GM23248 (cell line): ENCODE data around the gene COL9A3. TPM values are rescaled to one million over a fixed set of nuclear protein-coding genes. Genes with fewer than 3 reads are reported as not detected.

Experiments
- DNase-seq: peaks from one replicate; pipeline ENCODE4 v3.0.0-alpha.2; 2015
- H2AFZ ChIP-seq: fragments of 200-600 bp; sonication (generic); 2 replicates; pipeline ENCODE4 v1.6.1; 2016; ENCODE audit warnings: antibody characterized with exemption
- H3F3A ChIP-seq: fragments of 200-600 bp; sonication (generic); 2 replicates; pipeline ENCODE4 v1.6.1; 2016; ENCODE audit warnings: mild to moderate bottlenecking, antibody characterized with exemption, mixed run types; ENCODE audit not compliant: insufficient read depth
- H3K27ac ChIP-seq: fragments of 200-600 bp; sonication (generic); 2 replicates; pipeline ENCODE4 v1.5.1; 2016; ENCODE audit warnings: mild to moderate bottlenecking
- H3K27me3 ChIP-seq: fragments of 200-600 bp; sonication (generic); replicated peaks from 2 replicates; pipeline ENCODE4 v1.6.1; 2016; ENCODE audit warnings: mild to moderate bottlenecking; ENCODE audit not compliant: insufficient read depth
- H3K36me3 ChIP-seq: fragments of 200-600 bp; sonication (generic); 2 replicates; pipeline ENCODE4 v1.6.1; 2016; ENCODE audit warnings: low read depth, mild to moderate bottlenecking
- H3K4me1 ChIP-seq: fragments of 200-600 bp; sonication (generic); 2 replicates; pipeline ENCODE4 v1.6.1; 2016; ENCODE audit warnings: mild to moderate bottlenecking; ENCODE audit not compliant: insufficient read depth
- H3K4me2 ChIP-seq: fragments of 200-600 bp; sonication (generic); one replicate; pipeline ENCODE4 v1.6.1; 2016; ENCODE audit warnings: mild to moderate bottlenecking; ENCODE audit not compliant: unreplicated experiment
- H3K4me3 ChIP-seq: fragments of 200-600 bp; sonication (generic); 2 replicates; pipeline ENCODE4 v1.5.1; 2016; ENCODE audit warnings: mild to moderate bottlenecking
- H3K79me2 ChIP-seq: fragments of 200-600 bp; sonication (generic); 2 replicates; pipeline ENCODE4 v1.6.1; 2016; ENCODE audit warnings: mild to moderate bottlenecking; ENCODE audit not compliant: insufficient read depth
- H3K9ac ChIP-seq: fragments of 200-600 bp; sonication (generic); 2 replicates; pipeline ENCODE4 v1.6.1; 2016; ENCODE audit warnings: mild to moderate bottlenecking
- H3K9me2 ChIP-seq: fragments of 200-600 bp; sonication (generic); 2 replicates; pipeline ENCODE4 v1.6.1; 2016; ENCODE audit warnings: mixed run types, mild to moderate bottlenecking, moderate library complexity; ENCODE audit not compliant: insufficient read depth
- H3K9me3 ChIP-seq: fragments of 200-600 bp; sonication (generic); one replicate; pipeline ENCODE4 v1.6.1; 2017; ENCODE audit warnings: low read depth
- H4K20me1 ChIP-seq: fragments of 200-600 bp; sonication (generic); 2 replicates; pipeline ENCODE4 v1.6.0; 2016; ENCODE audit not compliant: insufficient read depth
- EZH2 ChIP-seq: fragments of 200-600 bp; sonication (generic); IDR thresholded peaks from 2 replicates; pipeline ENCODE4 v1.6.1; 2018; ENCODE audit warnings: antibody characterized with exemption, mild to moderate bottlenecking; ENCODE audit not compliant: insufficient read depth, poor library complexity, severe bottlenecking
- EZH2phosphoT487 ChIP-seq: fragments of 200-600 bp; sonication (generic); IDR thresholded peaks from 2 replicates; pipeline ENCODE4 v1.6.1; 2018; ENCODE audit warnings: antibody characterized with exemption, moderate library complexity, mild to moderate bottlenecking, low read depth; ENCODE audit not compliant: insufficient read depth
- WGBS, 2 experiments: methylation state at CpG; one replicate each; pipeline ENCODE4 v1.1.6; 2015 to 2017; ENCODE audit warnings: low lambda C conversion rate in 2 of 2, low coverage in 1 of 2; ENCODE audit errors: missing lambda C conversion rate in 2 of 2; 5-methylcytosine and 5-hydroxymethylcytosine counted together
- in situ Hi-C: fragments of 300-500 bp; cut with MboI; formaldehyde crosslinking; loops from 2 replicates; pipeline ENCODE4 v1.15.0; 2020
- polyA plus RNA-seq: library from polyadenylated mRNA; unstranded; fragments of >200 nt; fragmentation: Nextera tagmentation; extraction: Ambion mirVana; gene quantifications from 2 replicates; pipeline ENCODE4 v1.2.1, GENCODE V29; 2016
- total RNA-seq: library from RNA; depleted of rRNA; stranded (reverse); fragments of >200 nt; shearing (Covaris generic); gene quantifications from 2 replicates; pipeline ENCODE4 v1.2.3, GENCODE V29; 2014

Gene COL9A3
- total and polyA plus RNA-seq, 2 experiments from 2014 or later = 0.25 TPM; not detected in 1

DNA sequence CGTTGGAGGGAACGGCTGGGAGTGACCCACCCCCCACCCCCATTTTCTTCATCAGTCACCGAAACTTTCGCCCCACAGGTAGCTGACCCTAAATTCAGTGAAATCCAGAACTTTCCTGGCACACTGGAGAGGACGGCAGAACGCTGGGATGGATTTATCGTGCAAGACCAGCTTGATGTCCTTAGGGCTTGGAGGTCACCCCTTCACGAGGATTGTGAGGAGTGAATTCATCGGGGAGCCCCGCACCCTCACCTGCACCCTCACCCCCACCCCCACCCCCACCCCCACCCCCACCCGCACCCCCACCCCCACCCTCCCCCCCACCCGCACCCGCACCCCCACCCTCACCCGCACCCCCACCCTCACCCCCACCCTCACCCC lies 58.1 kb downstream of the COL9A3 start:
- H3K9me3 ChIP-seq = no peaks in the 10 kb centered on the region
- TF ChIP-seq EZH2phosphoT487 (no peak), EZH2 (no peak)
- no peaks in the 10 kb centered on the region for H4K20me1 ChIP-seq
- H3K27me3 ChIP-seq = no peaks in the 10 kb centered on the region
- H3K4me1 ChIP-seq = no peaks in the 10 kb centered on the region
- no peak overlapping the region for H3K4me2 ChIP-seq
- no peaks in the 10 kb centered on the region for H3K36me3 ChIP-seq
- no peak for DNase-seq
- no peaks in the 10 kb centered on the region for H3K9me2 ChIP-seq
- H3F3A ChIP-seq = peaks cover 4% of the 10 kb centered on the region; the same call in 1 of the 2 replicates
- H3K79me2 ChIP-seq = no peaks in the 10 kb centered on the region
- no peak overlapping the region for H3K9ac ChIP-seq
- H2AFZ ChIP-seq = no peak overlapping the region
- in situ Hi-C loops = no loop called here
- 70 to 78% methylated on average over 7 to 13 of the region's 14 CpGs for WGBS, 2 experiments
- H3K27ac ChIP-seq = no peak overlapping the region
- no peak overlapping the region for H3K4me3 ChIP-seq

DNA sequence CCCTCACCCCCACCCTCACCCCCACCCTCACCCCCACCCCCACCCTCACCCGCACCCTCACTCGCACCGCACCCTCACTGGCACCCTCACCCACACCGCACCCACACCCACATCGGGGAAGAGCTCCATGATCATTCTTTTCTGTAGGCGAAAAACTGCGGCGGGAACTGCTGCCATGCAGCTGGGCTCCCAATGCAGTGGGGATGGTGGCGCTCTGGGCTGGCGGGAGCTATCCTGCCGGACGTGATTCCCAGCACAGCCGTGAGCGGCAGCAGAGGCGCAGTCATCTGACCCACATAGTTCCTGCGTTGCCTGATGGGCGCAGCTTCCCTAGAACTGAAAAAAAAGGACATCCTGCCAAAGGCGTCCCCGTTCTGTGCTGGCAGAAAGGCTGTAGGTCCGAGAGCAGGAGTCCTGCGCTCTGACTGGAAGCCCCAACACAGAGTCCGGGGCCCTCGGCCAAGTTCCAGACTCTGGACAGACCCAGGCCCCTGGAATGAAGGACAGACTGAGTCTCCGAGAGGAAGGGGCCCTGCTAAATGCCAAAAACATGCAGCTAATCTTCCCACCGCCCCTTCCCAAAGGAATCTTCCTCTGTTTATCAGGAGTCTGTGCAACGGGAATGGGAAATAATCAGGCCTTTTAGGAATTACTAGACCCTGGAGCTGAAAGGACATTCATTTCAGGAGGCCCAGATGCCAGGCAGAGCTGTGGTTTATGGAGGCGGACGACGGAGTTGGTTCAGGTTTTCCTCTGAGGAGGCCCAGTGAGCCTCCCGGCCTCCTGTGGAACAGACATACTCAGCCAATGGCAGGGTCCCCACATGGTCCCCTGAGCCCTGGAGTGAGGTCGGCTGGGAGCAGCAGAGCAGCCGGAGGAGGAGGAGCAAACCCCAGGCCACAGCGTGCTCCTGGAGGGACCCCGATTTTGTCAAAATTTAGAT lies 58.8 kb downstream of the COL9A3 start:
- Histone ChIP-seq H3K79me2 (no peaks in the 10 kb centered on the region), H3F3A (peaks cover 4% of the 10 kb centered on the region; the same call in 1 of the 2 replicates), H3K36me3 (no peaks in the 10 kb centered on the region), H3K4me3 (no peak overlapping the region), H3K27me3 (no peaks in the 10 kb centered on the region), H3K9ac (peak overlapping the region; percentile 67), H3K4me1 (no peaks in the 10 kb centered on the region), H3K27ac (peak overlapping the region; percentile 70), H2AFZ (peak overlapping the region; percentile 87), H4K20me1 (no peaks in the 10 kb centered on the region), H3K9me3 (no peaks in the 10 kb centered on the region), H3K9me2 (no peaks in the 10 kb centered on the region), H3K4me2 (no peak overlapping the region)
- 50 to 54% methylated on average over 31 to 34 of the region's 34 CpGs for WGBS, 2 experiments
- DNase-seq = peak; percentile 93
- no peak for TF ChIP-seq EZH2
- no peak for TF ChIP-seq EZH2phosphoT487
- in situ Hi-C loops = no loop called here

DNA sequence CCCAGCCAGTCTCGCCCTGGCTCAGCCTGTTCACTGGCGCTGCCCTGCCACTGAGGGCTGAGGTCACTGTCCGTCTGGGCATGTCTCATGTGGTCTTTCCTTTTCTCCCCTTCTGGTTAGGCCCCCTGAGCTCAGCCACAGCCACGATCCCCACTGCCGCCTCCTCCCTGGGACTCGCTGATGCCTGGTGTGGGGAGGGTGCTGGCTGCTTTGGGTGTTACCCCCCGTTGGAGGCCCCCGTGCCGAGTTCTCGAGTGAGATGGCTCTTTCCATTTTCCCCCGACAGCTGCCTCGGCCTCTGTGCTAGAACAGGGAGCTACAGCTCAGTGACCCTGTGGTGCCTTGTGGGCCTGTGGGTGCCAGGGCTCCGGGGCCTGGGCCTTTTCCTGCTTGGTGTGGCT lies 59.7 kb downstream of the COL9A3 start:
- in situ Hi-C loops = no loop called here
- TF ChIP-seq EZH2phosphoT487 (no peak), EZH2 (no peak)

DNA sequence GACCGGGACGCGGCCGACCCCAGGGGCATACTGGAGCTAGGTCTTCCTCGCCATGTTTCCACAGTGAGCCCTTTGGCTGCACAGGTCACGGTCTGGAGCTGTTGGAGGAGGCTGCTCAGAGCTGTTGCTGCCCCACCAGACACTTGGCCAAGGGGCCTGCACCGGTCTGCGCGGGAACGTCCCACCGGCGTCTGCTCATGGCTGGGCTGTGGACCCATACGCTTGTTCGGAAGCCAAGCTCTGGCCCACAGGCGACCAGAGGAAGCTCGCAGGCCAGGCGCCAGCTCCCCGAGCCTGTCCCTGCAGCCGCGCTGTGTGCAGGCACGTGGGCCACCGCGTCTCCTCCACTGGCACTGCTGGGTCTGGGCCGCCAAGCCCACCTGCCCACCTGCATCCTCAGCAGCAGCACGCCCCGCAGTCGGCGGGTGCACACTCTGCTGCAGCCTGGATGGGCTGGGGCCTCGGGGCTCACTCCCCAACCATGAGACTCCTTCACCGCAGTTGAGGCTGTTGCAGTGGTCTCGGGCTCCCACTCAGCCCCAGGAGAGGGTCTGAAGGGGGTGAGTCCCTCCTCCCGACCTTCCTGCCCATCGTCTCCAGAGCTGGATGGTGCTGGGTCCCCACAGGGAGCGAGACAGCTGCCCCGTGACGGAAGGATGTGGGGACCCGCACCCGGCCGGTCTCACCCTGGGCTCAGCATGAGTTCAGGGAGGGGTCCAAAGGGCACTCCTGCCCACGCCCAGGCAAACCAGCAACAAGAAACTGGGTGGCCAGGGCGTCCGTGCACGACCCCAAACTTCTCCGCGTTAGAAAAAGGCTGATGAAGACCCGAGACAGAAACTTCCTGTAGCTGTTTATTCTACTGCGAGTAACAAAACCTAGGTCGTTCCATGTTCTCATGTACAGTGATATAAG lies 60.3 kb downstream of the COL9A3 start:
- Histone ChIP-seq H4K20me1 (no peaks in the 10 kb centered on the region), H3K9ac (no peak overlapping the region), H3K4me1 (no peaks in the 10 kb centered on the region), H3K9me2 (no peaks in the 10 kb centered on the region), H3K9me3 (no peaks in the 10 kb centered on the region), H3K4me3 (no peak overlapping the region), H3F3A (peaks cover 4% of the 10 kb centered on the region; the same call in 1 of the 2 replicates), H3K27ac (no peak overlapping the region), H2AFZ (no peak overlapping the region), H3K36me3 (no peaks in the 10 kb centered on the region), H3K27me3 (no peaks in the 10 kb centered on the region), H3K4me2 (no peak overlapping the region), H3K79me2 (no peaks in the 10 kb centered on the region)
- DNase-seq = peak; percentile 47
- 59 to 65% methylated on average over 38 to 47 of the region's 48 CpGs for WGBS, 2 experiments
- in situ Hi-C loops = no loop called here
- TF ChIP-seq EZH2 (no peak), EZH2phosphoT487 (no peak)

More for the DNA sequence above, 59.7 kb downstream of the COL9A3 start:
- no peaks in the 10 kb centered on the region for H4K20me1 ChIP-seq
- H3K79me2 ChIP-seq = no peaks in the 10 kb centered on the region
- no peak for DNase-seq
- peaks cover 4% of the 10 kb centered on the region; the same call in 1 of the 2 replicates for H3F3A ChIP-seq
- H3K4me1 ChIP-seq = no peaks in the 10 kb centered on the region
- H3K9me3 ChIP-seq = no peaks in the 10 kb centered on the region
- no peak overlapping the region for H2AFZ ChIP-seq
- H3K9ac ChIP-seq = no peak overlapping the region
- no peaks in the 10 kb centered on the region for H3K36me3 ChIP-seq
- H3K4me2 ChIP-seq = no peak overlapping the region
- WGBS, 2 experiments = 70 to 72% methylated on average over 13 of the region's 13 CpGs
- H3K27ac ChIP-seq = no peak overlapping the region
- H3K4me3 ChIP-seq = no peak overlapping the region
- H3K9me2 ChIP-seq = no peaks in the 10 kb centered on the region
- H3K27me3 ChIP-seq = no peaks in the 10 kb centered on the region
